Colonic mucosa (tissue), 4 donors: ENCODE measurements around the gene TENT4B. TPM values are rescaled to one million over a fixed set of nuclear protein-coding genes. Genes with fewer than 3 reads are reported as not detected.

Source experiments
- DNase-seq: peaks from one replicate; pipeline ENCODE4 v3.0.0-alpha.2; 2020
- H3K27ac ChIP-seq: fragments of 200-600 bp; one replicate; pipeline ENCODE4 v1.8.0; 2021
- H3K27me3 ChIP-seq: fragments of 200-600 bp; one replicate; pipeline ENCODE4 v1.8.0; 2021
- H3K36me3 ChIP-seq: fragments of 200-600 bp; one replicate; pipeline ENCODE4 v1.8.0; 2021
- H3K4me1 ChIP-seq: fragments of 200-600 bp; one replicate; pipeline ENCODE4 v1.8.0; 2021; ENCODE audit warnings: mild to moderate bottlenecking
- H3K4me3 ChIP-seq: fragments of 200-600 bp; one replicate; pipeline ENCODE4 v1.8.0; 2021
- H3K9ac ChIP-seq, 2 donors: one replicate each; pipeline ENCODE4 v1.7.0; 2013; ENCODE audit warnings: control low read depth in 2 of 2, low read depth in 2 of 2, low read length in 2 of 2
- H3K9me3 ChIP-seq: fragments of 200-600 bp; one replicate; pipeline ENCODE4 v1.8.0; 2021
- intact Hi-C: fragments of 100-400 bp; cut with DNase I; formaldehyde crosslinking; loops from one replicate; pipeline ENCODE4 v1.14.1; 2022
- total RNA-seq, 2 donors: library from RNA; stranded (reverse); fragmentation: NEBNext Ultra II Directional in 1 of 2; extraction: Animal tissue kit (Norgen Biotek cat#: 25700) in 1 of 2; gene quantifications; one replicate each; pipeline ENCODE4 v1.2.1, GENCODE V29; 2021
- TF ChIP-seq, protein P1 (sequence below): fragments of 200-600 bp; IDR thresholded peaks from one replicate; pipeline ENCODE4 v1.8.0; 2022; ENCODE audit warnings: antibody characterized with exemption, mild to moderate bottlenecking
- donor health status: healthy.
- donor health status: DM: no; HTN: no; CAD: no.
- donor health status: DM: no; HTN: no; CAD: no.

The TENT4B gene
- total RNA-seq, 2 donors from 2014 or later = 13.5 to 15.6 TPM

DNA sequence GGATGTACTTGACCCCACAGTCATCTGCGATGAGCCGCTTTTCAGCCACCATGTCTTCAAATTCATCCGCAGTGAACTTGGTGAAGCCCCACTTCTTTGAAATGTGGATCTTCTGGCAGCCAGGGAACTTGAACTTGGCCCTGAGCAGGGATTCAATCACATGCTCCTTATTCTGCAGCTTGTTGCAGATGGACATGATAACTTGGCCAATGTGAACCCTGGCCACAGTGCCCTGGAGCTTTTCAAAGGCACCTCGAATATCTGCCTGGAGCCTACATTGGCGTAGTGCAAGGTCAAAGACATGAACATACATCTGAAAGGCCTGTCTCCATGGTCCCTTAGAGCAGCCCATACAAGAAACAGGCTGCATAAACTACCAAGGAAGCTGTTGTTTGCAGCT lies 1.8 kb upstream of the TENT4B start:
- intact Hi-C loops = loop anchor here (5.0 to 10.0 kb wide), 3 partner anchors 56 to 127 kb away; partner anchors contain the start of genes CNEP1R1 and HEATR3
- H3K9ac ChIP-seq = no peak overlapping the region
- no peaks in the 10 kb centered on the region for H3K4me1 ChIP-seq
- TF ChIP-seq, protein P1, sequence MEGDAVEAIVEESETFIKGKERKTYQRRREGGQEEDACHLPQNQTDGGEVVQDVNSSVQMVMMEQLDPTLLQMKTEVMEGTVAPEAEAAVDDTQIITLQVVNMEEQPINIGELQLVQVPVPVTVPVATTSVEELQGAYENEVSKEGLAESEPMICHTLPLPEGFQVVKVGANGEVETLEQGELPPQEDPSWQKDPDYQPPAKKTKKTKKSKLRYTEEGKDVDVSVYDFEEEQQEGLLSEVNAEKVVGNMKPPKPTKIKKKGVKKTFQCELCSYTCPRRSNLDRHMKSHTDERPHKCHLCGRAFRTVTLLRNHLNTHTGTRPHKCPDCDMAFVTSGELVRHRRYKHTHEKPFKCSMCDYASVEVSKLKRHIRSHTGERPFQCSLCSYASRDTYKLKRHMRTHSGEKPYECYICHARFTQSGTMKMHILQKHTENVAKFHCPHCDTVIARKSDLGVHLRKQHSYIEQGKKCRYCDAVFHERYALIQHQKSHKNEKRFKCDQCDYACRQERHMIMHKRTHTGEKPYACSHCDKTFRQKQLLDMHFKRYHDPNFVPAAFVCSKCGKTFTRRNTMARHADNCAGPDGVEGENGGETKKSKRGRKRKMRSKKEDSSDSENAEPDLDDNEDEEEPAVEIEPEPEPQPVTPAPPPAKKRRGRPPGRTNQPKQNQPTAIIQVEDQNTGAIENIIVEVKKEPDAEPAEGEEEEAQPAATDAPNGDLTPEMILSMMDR = no peak
- no peaks in the 10 kb centered on the region for H3K9me3 ChIP-seq
- H3K36me3 ChIP-seq = no peaks in the 10 kb centered on the region
- H3K27ac ChIP-seq = no peak overlapping the region
- DNase-seq = peak; percentile 21
- no peak overlapping the region for H3K4me3 ChIP-seq
- no peaks in the 10 kb centered on the region for H3K27me3 ChIP-seq

DNA sequence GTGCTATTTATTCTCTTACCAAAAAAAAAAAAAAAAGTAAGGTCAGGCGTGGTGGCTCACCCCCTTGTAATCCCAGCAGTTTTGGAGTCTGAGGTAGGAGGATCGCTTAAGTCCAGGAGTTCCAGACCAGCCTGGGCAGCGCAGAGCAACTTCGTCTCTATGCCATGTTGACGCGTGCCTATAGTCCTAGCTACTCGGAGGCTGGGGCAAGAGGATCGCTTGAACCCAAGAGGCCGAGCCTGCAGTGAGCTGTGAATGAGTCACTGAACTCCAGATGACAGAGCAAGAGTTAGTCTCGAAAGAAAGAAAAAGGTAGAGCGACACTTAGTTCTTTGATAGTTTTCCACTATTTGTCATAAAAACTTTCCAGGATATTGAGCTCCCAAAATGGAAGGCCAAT lies 1.4 kb upstream of the TENT4B start:
- intact Hi-C loops = loop anchor here (5.0 to 10.0 kb wide), 3 partner anchors 56 to 127 kb away; partner anchors contain the start of genes CNEP1R1 and HEATR3
- TF ChIP-seq, protein P1 = no peak
- Histone ChIP-seq H3K9ac (peak overlapping the region in 1 of 2 donors; percentile 85), H3K27ac (peak overlapping the region; percentile 89), H3K4me3 (no peak overlapping the region), H3K9me3 (no peaks in the 10 kb centered on the region), H3K27me3 (no peaks in the 10 kb centered on the region), H3K4me1 (no peaks in the 10 kb centered on the region), H3K36me3 (no peaks in the 10 kb centered on the region)
- DNase-seq = no peak

DNA sequence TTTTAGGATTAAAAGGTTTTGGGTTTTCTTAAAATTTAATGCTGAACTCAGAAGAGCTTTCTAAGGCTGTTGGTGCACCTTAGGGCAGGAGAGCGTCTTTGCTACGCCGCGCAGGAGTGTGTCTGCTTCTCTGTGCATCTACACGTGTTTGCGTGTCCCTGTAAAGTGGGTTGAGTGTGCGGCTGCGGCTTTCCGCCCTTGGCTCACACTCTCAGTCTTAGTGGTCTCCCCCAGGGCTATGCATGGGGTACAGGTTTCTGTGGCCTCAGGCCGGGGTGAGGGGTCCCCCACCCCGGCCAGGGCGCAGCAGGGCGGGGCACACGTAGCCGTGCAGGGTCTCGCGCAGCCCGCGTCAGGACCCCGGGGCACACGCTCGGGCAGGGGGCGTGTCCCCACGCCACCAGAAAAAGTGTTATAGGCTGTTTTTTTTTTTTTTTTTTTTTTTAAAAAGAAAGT lies 727 bp upstream of the TENT4B start:
- H3K27me3 ChIP-seq = no peaks in the 10 kb centered on the region
- peak overlapping the region; percentile 89 for H3K27ac ChIP-seq
- intact Hi-C loops = loop anchor here (5.0 to 10.0 kb wide), 3 partner anchors 55 to 128 kb away; partner anchors contain the start of genes CNEP1R1 and HEATR3
- H3K4me1 ChIP-seq = no peaks in the 10 kb centered on the region
- H3K9ac ChIP-seq = peak overlapping the region; percentile 81 to 85
- no peaks in the 10 kb centered on the region for H3K9me3 ChIP-seq
- peak overlapping the region; percentile 80 for H3K4me3 ChIP-seq
- no peaks in the 10 kb centered on the region for H3K36me3 ChIP-seq
- TF ChIP-seq, protein P1 = no peak
- peak; percentile 53 for DNase-seq

DNA sequence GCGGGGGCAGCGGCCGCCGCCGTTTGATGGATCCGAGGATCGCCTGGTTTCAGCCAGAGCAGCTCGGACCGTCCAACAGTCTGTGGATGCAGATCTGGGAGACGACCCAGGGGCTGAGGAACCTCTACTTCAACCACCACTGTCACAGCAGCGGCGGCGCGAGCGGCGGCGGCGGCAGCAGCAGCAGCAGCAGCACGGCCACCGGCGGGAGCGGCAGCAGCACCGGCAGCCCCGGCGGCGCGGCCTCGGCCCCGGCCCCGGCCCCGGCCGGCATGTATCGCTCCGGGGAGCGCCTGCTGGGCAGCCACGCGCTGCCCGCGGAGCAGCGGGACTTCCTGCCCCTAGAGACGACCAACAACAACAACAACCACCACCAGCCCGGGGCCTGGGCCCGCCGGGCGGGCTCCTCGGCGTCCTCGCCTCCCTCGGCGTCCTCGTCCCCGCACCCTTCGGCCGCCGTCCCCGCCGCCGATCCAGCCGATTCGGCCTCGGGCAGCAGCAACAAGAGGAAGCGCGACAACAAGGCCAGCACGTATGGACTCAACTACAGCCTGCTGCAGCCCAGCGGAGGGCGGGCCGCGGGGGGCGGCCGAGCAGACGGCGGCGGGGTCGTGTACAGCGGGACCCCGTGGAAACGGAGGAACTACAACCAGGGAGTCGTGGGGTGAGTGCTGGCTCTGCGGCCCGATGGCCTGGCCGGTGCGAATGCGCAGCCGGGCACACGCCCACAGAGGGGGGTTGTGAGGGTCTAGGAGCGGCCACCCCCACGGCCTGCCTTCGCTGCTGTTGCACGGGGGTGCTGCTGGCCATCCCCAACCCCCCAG lies 702 bp downstream of the TENT4B start:
- intact Hi-C loops = loop anchor here (5.0 to 10.0 kb wide), 3 partner anchors 53 to 129 kb away; partner anchors contain the start of genes CNEP1R1 and HEATR3
- TF ChIP-seq, protein P1 = no peak

DNA sequence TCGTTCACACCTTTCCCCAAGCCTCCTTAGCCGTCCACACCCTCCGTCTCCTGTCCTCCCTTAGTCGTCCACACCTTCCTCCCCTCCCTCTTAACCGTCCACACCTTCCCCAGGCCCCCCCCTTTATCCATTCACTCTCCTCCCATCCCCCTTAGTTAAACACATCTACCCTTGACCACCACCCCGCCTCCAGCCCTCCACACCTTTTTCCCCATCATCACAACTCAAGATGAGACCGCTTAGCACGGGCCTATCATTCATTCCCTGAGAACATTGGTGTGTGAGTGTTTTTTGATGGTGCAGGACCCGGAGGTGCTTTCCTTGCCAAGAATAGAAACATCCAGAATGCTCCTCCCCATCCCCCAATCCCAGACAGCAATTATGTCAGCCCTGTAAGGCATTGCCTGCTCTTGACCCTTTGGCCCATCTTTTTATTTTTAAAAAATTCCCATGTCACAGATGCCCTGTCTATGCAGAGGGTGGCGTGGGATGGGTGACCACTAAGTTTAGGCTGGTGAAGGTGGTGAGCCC lies 1.4 kb downstream of the TENT4B start:
- intact Hi-C loops = loop anchor here (5.0 to 10.0 kb wide), 3 partner anchors 53 to 130 kb away; partner anchors contain the start of genes CNEP1R1 and HEATR3
- H3K4me3 ChIP-seq = peak overlapping the region; percentile 88

More for the DNA sequence above, 702 bp downstream of the TENT4B start:
- DNase-seq = peak; percentile 42
- Histone ChIP-seq H3K4me1 (no peaks in the 10 kb centered on the region), H3K27ac (peak overlapping the region; percentile 77), H3K9me3 (no peaks in the 10 kb centered on the region), H3K4me3 (peak overlapping the region; percentile 88), H3K36me3 (no peaks in the 10 kb centered on the region), H3K9ac (peak overlapping the region; percentile 80 to 95), H3K27me3 (no peaks in the 10 kb centered on the region)

More for the DNA sequence above, 1.4 kb downstream of the TENT4B start:
- TF ChIP-seq, protein P1 = no peak
- Histone ChIP-seq H3K9me3 (no peaks in the 10 kb centered on the region), H3K36me3 (no peaks in the 10 kb centered on the region), H3K27me3 (no peaks in the 10 kb centered on the region), H3K27ac (peak overlapping the region; percentile 77), H3K4me1 (no peaks in the 10 kb centered on the region), H3K9ac (peak overlapping the region; percentile 80 to 95)
- DNase-seq = no peak
